Right lobe of liver (tissue), 4 donors: ENCODE results near the gene TSPAN11.

Source experiments
- CTCF ChIP-seq, 4 donors: fragments of 200-600 bp in 3 of 4; fragments of 450-650 bp in 1 of 4; IDR thresholded peaks; one replicate each; pipeline versions ENCODE4 v1.5.1 to v1.8.0; 2016 to 2022; ENCODE audit warnings: antibody characterized with exemption in 4 of 4, mild to moderate bottlenecking in 2 of 4
- POLR2A ChIP-seq: fragments of 450-650 bp; IDR thresholded peaks from one replicate; pipeline ENCODE4 v1.6.1; 2017; ENCODE audit warnings: antibody characterized with exemption, mild to moderate bottlenecking
- donor health status: DM: no; HTN: no; CAD: no.
- donor health status: DM: no; HTN: no; CAD: no.
- donor health status: DM: no; HTN: yes; CAD: no.

DNA sequence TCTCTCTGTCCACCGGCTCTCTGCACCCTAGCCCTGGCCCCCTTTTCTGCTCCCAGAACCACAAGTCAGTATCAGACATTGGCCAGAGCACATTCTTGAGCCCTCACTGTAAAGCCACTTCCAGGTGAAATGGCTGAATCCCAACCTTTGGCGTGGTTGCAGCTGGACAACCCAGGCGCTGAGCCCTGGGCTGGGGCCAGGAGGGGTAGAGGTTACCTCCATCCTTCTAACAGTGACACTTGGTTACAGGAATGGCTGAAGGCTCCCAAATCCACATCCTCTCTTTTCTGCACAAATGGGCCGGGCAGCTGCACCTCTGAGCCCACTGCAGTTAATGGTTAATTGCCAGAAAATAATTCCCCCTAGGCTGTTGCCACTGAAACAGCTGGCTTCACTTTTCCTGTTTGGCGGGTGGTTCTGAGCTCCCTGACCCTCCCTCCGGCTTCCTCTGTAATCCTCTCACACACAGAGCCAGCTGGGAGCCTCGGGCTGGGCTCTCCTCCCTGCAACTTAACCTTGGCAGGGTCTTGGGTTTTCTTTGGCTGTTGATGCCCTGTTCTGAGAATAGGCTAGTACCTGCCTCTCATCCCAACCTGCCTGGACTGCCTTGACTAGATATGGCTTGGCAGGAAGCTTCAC lies 44.1 kb downstream of the TSPAN11 start:
- TF ChIP-seq CTCF (IDR thresholded peaks at IDR 0.05) (no peak), POLR2A (no peak)
